ENCODE results near the gene CBX8. TPM values are rescaled to one million over a fixed set of nuclear protein-coding genes. Genes with fewer than 3 reads are reported as not detected.
"Not testable (repeated sequence)": the region's sequence is repeated elsewhere in the genome, so short reads cannot be mapped to it uniquely, and the experiment has no call there.

Gene CBX8
- total RNA-seq, 4 donors from 2014 or later = 1.7 to 7.5 (median 2.6) TPM

- WGBS = 87% methylated on average over 5 of the region's 8 CpGs
- H3K36me3 ChIP-seq = no peaks in the 10 kb centered on the region
- DNase-seq (ENCODE audit: extremely low spot score) = no peak
- no peak for TF ChIP-seq POLR2AphosphoS5 (IDR thresholded peaks at IDR 0.05)
- TF ChIP-seq EP300 (IDR thresholded peaks at IDR 0.05) = no peak
- TF ChIP-seq POLR2A (IDR thresholded peaks at IDR 0.05; ENCODE audit: low read depth) = no peak
- no peak for TF ChIP-seq CTCF (IDR thresholded peaks at IDR 0.05)
- intact Hi-C loops (cut with DNase I) = no loop called here
- H3K27me3 ChIP-seq = peaks cover 0 to 92% (median 31%) of the 10 kb centered on the region in 4 donors
- peaks cover 16 to 24% (median 21%) of the 10 kb centered on the region in 4 donors for H3K4me1 ChIP-seq
- H3K4me3 ChIP-seq = no peak overlapping the region
- H3K9me3 ChIP-seq = no peaks in the 10 kb centered on the region
- H3K27ac ChIP-seq (replicated peaks in 1 of 4) = no peak overlapping the region
These were observed 22.3 kb downstream of the CBX8 start for GRCh38 chr17:79774561-79774975.

GRCh38 chr17:79772726-79773125 lies 24.2 kb downstream of the CBX8 start:
- H3K9me3 ChIP-seq; intact Hi-C loops (cut with DNase I); H3K27ac ChIP-seq (replicated peaks in 1 of 4); H3K4me3 ChIP-seq; H3K4me1 ChIP-seq; DNase-seq (ENCODE audit: extremely low spot score); H3K36me3 ChIP-seq: not testable (repeated sequence)
- 92% methylated on average over 9 of the region's 9 CpGs for WGBS
- peaks cover 0 to 91% (median 21%) of the 10 kb centered on the region in 4 donors for H3K27me3 ChIP-seq

- intact Hi-C loops (cut with DNase I) = no loop called here
- Histone ChIP-seq H3K27ac (replicated peaks in 1 of 4) (no peak overlapping the region), H3K36me3 (no peaks in the 10 kb centered on the region), H3K27me3 (peaks cover 0 to 82% (median 9%) of the 10 kb centered on the region in 4 donors), H3K4me3 (no peak overlapping the region), H3K4me1 (no peaks in the 10 kb centered on the region), H3K9me3 (no peaks in the 10 kb centered on the region)
- WGBS = 94% methylated on average over 6 of the region's 6 CpGs
- TF ChIP-seq CTCF (IDR thresholded peaks at IDR 0.05) (no peak), POLR2AphosphoS5 (IDR thresholded peaks at IDR 0.05) (no peak), EP300 (IDR thresholded peaks at IDR 0.05) (no peak), POLR2A (IDR thresholded peaks at IDR 0.05; ENCODE audit: low read depth) (no peak)
- no peak for DNase-seq (ENCODE audit: extremely low spot score)
These were observed 25.6 kb downstream of the CBX8 start for GRCh38 chr17:79771276-79771675.

GRCh38 chr17:79769570-79770506 lies 27.0 kb downstream of the CBX8 start:
- 78% methylated on average over 15 of the region's 28 CpGs for WGBS
- no peak overlapping the region for H3K27ac ChIP-seq (replicated peaks in 1 of 4)
- no peak for DNase-seq (ENCODE audit: extremely low spot score)

More at GRCh38 chr17:79769570-79770506, 27.0 kb downstream of the CBX8 start:
- Histone ChIP-seq H3K27me3 (peaks cover 0 to 79% (median under 1%) of the 10 kb centered on the region in 4 donors), H3K4me3 (no peak overlapping the region), H3K4me1 (no peaks in the 10 kb centered on the region), H3K9me3 (no peaks in the 10 kb centered on the region), H3K36me3 (no peaks in the 10 kb centered on the region)
- TF ChIP-seq POLR2AphosphoS5 (IDR thresholded peaks at IDR 0.05) (no peak), POLR2A (IDR thresholded peaks at IDR 0.05; ENCODE audit: low read depth) (no peak), EP300 (IDR thresholded peaks at IDR 0.05) (no peak), CTCF (IDR thresholded peaks at IDR 0.05) (no peak)
- intact Hi-C loops (cut with DNase I) = no loop called here
